ENCODE results near the gene POLR2F.

GRCh38 chr22:38014083-38014482, 60.6 kb downstream of the POLR2F start:
- TF ChIP-seq POLR2A (IDR thresholded peaks at IDR 0.05; ENCODE audit: low read depth) (no peak), POLR2AphosphoS5 (IDR thresholded peaks at IDR 0.05) (no peak), EP300 (IDR thresholded peaks at IDR 0.05) (no peak)
